Measurements from ENCODE around the gene RFC1.
"Not testable (repeated sequence)": the region's sequence is repeated elsewhere in the genome, so short reads cannot be mapped to it uniquely, and the experiment has no call there.

Gene RFC1

DNA sequence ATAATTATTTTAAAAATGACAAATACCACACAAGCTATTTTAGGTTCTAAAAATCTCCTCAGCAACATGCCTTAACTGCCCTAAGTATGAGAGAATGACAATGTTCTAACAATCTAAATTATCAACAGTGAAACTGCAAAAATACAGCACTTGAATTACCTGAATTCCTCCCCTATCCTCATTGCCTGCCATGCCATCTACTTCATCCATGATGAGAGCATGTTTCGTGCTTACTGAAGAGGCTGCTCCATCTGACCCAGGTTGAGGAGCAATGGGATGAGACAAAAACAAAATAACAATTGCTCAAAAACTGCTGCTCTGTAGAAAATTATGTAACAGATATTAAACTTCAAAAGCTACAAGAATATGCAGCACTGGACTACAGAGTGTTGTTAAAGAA, 63.3 kb downstream of the RFC1 start:
- DNase-seq: no peak

- no peak for DNase-seq
These were observed 70.4 kb downstream of the RFC1 start for GRCh38 chr4:39295784-39296183.

DNA sequence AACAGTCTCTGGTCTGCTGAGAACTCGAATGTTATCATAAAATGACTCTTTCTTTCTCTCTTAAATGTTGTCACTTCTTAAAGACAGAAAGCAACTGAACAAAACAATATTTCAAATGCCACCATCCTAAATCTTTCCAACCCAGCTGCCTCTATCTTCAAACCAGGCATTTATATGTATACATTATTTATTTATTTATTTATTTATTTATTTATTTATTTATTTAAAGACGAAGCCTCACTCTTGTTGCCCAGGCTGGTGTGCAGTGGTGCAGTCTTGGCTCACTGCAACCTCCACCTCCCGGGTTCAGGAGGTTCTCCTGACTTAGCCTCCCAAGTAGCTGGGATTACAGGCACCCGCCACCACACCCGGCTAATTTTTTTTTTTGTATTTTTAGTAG, 73.7 kb downstream of the RFC1 start:
- DNase-seq: not testable (repeated sequence)

DNA sequence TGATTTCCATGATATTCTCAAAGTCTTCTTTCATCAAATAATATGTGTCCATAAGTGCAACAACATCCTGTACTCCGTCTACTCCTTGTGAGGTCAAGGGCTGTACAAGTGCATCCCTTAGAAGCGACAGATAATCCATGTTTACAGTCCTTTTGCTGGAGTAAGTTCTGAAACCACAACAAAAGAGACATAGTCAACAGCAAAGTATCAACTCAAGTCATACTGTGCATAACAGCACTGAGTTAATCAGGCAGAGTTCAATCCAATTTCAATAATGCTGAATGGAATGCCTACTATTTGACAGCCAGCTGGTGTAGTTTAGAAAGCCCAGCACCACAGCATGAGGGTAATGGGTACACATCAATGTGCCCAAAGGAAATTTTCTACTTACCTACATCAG, 74.5 kb downstream of the RFC1 start:
- DNase-seq: no peak

- DNase-seq: no peak
These were observed 78.9 kb downstream of the RFC1 start for GRCh38 chr4:39287223-39287622.

GRCh38 chr4:39286263-39286662, 79.9 kb downstream of the RFC1 start:
- no peak for DNase-seq

GRCh38 chr4:39285853-39286252, 80.3 kb downstream of the RFC1 start:
- DNase-seq: no peak

DNA sequence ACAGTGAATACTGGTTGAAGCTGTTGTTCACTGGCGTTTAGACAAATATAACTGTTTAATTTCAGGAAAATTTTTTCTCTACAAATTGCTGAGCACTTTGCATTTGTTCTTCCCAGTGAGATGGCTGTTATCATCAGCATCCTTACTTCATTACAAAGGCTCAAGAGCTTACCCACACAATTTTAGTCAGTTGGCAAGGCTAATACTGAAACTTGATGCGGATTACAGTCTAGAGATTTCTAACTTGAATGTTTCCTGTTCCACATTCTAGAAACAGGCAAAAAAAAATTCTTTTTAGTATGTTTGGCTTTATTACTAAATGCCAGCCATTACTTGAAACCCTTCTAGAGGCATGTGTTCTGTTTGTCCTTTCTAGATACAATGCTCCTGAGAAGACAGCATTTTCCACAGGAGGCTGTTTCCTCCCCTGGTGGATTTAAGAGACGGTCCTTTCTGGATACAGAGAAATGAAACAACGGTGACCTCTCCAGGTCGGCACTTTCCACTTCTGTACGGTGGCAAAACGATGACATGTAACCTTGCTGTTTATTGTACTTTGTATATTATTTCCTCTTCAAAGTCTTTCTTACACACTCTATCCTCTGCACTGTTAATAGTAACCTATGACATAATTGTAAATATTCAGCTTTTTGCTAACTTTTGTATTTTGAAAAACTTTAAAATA, 80.9 kb downstream of the RFC1 start:
- no peak for DNase-seq

GRCh38 chr4:39280770-39281169, 85.4 kb downstream of the RFC1 start:
- DNase-seq: no peak

DNA sequence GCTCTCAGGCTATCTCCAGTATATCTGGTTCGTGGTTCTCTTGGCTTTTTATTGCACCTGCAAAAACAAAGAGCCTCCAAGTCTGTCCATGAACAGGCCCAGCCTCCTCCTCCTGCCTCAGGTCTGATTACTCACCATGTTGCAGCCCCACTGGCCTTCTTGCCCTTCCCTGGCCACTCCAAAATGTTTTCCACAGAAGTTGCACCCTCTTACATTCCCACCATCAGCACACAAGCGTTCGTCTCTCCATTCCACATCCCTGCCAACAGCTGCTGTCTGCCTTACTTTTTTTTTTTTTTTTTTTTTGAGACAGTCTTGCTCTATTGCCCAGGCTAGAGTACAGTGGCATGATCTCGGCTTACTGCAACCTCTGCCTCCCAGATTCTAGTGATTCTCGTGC, 86.7 kb downstream of the RFC1 start:
- DNase-seq: no peak

DNA sequence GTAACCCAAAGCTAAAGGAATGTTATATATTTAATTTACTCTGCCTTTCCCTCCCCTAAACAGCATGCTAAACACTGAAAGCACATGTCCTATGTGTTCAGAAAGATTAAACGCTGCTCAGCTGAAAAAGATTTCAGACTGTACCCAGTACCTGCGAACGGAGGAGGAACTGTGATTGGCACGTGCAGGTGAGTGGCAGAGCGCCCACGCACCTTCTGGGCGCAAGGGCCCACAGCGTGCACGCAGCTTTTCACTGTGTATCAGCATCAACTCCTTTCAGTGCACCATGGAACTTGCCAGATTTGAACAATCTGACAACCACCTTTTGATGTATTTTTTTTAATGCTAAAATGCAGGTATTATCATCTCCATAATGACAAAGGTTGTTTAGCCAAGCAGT, 87.7 kb downstream of the RFC1 start:
- DNase-seq: no peak

DNA sequence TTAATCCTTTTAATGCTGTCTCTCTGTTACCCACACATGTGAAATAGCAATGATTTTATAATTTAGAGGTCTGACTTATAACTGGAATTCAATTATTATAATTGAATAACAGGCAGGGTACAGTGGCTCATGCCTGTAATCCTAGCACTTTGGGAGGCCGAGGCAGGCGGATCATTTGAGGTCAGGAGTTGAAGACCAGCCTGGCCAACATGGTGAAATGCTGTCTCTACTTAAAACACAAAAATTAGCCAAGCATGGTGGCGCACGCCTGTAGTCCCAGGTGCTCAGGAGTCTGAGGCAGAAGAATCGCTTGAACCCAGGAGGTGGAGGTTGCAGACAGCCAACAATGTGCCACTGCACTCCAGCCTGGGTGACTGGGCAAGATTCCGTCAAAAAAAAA, 88.5 kb downstream of the RFC1 start:
- DNase-seq: not testable (repeated sequence)

- no peak for DNase-seq
These were observed 91.7 kb downstream of the RFC1 start for GRCh38 chr4:39274503-39274902.

- no peak for DNase-seq
These were observed 102.3 kb downstream of the RFC1 start for GRCh38 chr4:39263895-39264294.

DNA sequence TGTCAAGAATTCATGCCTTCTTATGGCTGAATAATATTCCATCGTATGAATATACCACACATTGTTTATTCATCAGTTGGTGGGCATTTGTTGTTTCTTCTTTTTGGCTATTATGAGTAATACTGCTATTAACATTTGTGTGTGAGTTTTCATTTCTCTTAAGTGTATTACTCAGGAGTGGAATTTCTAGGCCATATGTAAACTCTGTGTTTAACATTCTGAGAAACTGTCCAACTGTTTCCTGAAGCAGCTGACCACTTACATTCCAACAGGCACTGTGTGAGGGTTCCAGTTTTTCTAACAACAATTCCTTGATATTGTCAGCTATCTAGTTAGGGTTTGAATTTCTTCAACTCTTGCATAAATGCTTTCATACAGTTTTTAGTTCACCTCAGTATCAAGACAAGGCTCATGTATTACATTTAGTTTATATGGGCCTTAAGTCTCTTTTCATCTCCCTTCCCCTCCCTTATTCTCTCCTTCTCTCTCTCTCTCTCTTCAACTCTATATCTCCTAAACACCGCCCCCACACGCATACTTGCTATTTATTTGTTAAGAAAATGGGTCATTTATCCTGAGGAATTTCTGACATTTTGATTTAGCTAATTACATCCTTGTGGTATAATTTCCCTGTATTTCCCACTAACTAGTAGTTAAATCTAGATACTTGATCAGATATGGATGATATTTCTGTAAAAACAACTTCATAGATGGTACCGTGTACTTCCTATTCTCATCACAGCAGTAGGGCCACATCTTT, 106.4 kb downstream of the RFC1 start:
- no peak for DNase-seq

- DNase-seq: no peak
These were observed 109.7 kb downstream of the RFC1 start for GRCh38 chr4:39256436-39256835.

DNA sequence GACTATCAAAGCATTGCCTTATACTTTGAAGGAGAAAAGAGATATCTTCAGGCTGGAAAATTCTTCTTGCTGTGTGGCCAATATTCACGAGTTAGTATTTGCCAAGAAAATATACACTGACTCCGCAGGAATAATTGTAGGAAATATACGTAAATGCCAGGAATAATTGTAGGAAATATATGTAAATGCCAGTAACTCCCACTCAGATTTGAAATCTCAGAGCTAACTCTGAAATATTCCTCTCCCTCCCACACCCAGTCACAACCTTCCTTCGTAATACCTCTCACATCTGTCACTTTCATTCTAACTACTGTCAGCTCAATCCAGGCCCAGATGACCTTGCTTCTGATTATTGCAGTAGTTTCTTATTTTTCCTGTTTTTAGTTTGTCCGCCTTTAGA, 110.3 kb downstream of the RFC1 start:
- no peak for DNase-seq

- no peak for DNase-seq
These were observed 110.9 kb downstream of the RFC1 start for GRCh38 chr4:39255266-39255665.

DNA sequence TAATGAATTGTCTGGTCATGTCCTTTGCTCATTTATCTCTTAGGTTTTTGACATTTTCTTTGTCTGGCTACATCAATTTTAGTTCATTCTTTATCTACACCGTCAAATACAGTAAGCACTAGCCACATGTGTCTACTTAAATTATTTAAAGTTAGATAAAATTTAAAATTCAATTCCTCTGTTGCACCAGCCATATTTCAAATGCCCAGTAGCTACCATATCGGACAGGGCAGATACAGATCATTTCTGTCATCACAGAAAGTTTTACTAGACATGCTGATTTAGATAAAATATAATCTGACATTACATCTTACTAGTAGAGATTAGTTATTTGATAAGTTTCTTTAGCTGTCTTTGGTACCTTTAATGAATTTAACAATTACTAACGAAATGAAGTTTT, 122.7 kb downstream of the RFC1 start:
- DNase-seq: no peak

Measured in activated CD4-positive, CD25-positive, alpha-beta regulatory T cell (primary cell).